GM21390 (cell line): Measurements from ENCODE around the gene TRIO.
A peak's percentile ranks its signal among the peaks of the same experiment; 100 is the strongest.

ENCODE experiments used
- ATAC-seq: cut with Tn5 transposase; IDR thresholded peaks from one replicate; pipeline ENCODE4 v1.9.1; 2021; ENCODE audit not compliant: unreplicated experiment

TRIO gene

DNA sequence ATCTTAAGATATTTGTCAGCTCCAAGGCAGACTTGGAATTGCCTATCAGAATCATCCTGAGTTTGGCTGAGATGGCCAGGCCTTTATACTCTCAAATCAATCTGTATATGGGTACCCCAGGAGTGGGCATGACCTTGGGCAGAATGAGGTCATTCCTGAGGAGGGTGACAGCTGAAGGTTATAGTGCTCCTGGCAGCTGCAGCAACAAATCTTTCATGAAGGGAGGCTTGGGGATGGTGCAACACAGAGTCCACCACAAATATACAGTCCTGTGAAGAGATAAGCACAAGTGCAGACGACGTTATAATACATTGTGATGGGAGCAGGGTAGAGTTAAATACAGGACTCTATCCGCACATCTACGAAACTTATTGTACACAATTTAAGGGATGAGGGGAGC lies 21.1 kb upstream of the TRIO start:
- no peak for ATAC-seq

DNA sequence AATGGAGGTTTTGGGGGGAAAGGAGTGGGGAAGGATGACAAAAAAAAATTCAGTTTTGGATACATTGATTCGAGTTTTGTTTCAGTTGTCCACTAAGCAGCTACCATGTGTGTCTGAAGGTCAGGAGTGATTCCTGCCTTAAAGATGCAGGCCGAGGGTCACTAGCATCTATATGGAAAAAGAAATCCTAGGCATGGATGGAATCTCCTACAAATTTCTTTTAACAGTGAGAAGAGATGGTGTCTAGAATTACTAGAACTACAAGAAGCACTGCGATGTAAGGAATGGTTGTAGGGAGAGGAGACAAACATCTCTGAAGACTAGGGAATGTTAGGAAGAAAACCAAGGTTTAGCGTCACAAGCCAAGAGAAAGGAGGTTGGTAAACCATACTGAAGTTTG lies 19.6 kb upstream of the TRIO start:
- ATAC-seq: no peak

DNA sequence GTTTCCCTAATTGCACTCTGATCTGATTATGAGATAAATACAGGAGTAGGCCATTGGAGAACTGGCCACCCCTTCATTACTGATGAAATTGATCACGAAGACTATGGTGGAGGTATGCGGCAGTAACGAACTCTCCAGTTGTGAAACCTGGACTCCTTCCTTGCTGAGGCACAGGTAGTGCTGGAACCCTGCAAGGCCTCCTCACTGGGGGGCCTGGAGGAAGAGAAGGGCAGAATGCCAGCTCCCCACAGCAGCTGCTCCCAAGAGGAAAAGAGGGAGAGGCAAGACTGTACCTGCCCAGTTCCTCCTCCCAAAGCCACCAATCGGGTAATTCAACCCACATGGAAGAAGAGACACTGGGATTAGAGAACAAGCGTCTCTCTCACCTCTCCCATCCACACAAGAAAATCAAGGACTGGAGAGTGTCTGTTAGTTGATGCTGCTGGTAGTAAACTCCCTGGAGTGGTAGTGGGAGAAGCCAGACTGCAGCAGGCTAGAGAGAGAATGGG lies 19.1 kb upstream of the TRIO start:
- ATAC-seq: no peak

- ATAC-seq: no peak
Observed at GRCh38 chr5:14125262-14125661, 17.9 kb upstream of the TRIO start.

DNA sequence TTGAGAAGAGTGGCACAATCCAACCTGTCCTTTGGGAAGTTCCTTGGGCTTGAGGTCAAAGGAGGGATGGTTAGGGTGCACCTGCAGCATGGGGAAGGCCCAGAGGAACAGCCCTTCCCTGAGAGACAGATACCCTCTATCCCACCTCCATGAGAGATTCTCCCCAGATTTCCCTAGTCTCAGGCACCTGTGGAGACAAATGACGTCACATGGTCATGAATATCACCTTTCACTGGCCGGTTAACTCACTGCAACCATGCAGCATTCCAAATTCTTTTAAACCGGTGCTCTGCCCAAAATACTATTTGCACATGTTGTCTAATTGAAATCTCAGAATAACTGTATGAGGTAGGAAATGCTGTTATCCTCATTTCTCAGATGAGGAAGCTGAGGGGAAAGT lies 15.6 kb upstream of the TRIO start:
- ATAC-seq: no peak

DNA sequence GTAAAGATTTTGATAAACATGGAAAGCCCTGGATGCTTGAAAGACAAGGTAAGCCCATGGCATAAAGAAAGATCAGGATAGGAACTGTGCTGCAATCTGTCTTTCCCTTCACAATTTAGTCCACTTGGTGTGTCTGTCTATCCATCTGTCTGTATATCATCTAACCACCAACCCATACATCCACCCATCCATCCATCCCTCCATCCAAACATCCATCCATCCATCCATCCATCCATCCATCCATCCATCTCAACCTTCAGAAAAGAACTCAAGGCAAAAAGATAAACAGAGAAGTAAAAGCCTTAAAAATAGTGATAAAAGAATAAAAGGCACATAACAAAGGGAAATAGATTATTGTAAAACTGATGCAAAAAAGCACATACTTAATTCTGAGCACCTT lies 15.1 kb upstream of the TRIO start:
- no peak for ATAC-seq

GRCh38 chr5:14129123-14129522 lies 14.0 kb upstream of the TRIO start:
- ATAC-seq: no peak

DNA sequence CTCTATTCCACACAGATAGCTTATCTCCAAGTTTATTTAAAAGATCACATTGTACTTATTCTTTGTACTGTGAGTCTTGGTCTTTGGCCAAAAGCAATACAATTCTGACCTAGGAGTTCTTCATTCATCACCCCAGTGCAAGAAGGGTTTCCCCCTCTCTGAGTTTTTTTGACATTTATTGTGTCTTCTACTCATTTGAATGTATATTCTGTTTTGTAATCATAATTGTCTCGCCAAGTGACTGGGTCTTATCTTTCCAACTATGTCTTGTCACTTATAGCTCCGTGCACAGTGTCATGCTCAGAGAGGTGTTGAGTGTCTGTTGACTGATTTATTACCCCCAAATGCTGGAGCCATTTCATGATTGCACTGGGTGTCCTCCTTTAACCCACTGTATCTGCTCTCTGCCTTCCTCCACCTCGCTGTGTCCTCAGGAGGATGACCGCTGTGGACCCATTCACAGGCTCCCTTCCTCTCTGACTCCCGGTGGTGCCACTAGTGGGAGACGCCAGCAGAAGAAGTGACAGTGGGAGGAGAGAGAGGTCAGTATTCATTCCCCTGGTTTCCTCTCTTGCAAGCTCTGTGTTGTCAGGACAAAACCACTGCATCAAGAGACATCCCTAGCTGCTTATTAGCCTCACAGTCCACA lies 11.2 kb upstream of the TRIO start:
- ATAC-seq: no peak

DNA sequence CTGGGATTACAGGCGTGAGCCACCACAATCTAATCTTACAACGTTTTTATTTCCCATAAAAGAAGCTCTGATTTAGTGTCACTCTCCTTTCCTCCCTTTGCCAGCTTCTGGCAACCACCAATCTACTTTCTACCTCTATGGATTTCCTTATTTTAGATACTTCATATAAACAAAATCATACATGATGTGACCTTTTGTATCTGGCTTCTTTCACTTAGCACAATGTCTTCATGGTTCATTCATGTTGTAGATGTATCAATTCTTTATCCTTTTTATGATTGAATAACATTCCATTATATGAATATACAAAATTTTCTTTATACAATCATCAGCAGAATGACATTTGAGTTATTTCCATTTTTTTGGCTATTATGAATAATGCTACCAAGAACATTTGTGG lies 9.7 kb upstream of the TRIO start:
- no peak for ATAC-seq

DNA sequence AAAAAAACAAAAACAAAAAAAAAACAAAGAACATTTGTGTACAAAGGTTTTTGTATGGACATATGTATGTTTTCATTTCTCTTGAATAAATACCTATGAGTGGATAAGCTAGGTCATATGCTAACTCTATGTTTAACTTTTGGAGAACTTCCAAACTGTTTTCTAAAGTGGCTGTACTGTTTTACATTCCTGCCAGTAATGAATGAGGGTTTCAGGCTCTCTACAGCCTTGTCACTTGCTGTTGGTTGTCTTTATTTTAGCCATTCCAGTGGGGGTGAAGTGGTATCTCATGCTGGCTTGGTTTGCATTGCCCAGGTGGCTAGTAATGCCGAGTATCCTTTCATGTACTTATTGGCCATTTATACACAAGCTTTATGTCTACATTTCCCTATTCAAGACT lies 9.1 kb upstream of the TRIO start:
- ATAC-seq: no peak

GRCh38 chr5:14134771-14135170 lies 8.4 kb upstream of the TRIO start:
- ATAC-seq: no peak

DNA sequence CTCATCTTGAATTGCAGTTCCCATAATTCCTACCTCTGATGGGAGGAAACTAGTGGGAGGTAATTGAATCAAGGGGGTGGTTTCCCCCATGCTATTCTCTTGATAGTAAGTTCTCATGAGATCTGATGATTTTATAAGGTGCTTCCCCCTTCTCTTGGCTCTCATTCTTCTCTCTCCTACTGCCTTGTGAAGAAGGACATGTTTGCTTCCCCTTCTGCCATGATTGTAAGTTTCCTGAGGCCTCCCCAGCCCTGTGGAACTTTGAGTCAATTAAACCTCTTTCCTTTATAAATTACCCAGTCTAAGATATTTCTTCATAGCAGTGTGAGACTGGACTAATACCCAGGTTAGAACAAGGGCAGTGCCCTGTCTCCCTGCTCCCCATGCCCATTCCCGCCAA lies 7.5 kb upstream of the TRIO start:
- ATAC-seq: no peak

GRCh38 chr5:14136228-14136627 lies 6.9 kb upstream of the TRIO start:
- ATAC-seq: no peak

DNA sequence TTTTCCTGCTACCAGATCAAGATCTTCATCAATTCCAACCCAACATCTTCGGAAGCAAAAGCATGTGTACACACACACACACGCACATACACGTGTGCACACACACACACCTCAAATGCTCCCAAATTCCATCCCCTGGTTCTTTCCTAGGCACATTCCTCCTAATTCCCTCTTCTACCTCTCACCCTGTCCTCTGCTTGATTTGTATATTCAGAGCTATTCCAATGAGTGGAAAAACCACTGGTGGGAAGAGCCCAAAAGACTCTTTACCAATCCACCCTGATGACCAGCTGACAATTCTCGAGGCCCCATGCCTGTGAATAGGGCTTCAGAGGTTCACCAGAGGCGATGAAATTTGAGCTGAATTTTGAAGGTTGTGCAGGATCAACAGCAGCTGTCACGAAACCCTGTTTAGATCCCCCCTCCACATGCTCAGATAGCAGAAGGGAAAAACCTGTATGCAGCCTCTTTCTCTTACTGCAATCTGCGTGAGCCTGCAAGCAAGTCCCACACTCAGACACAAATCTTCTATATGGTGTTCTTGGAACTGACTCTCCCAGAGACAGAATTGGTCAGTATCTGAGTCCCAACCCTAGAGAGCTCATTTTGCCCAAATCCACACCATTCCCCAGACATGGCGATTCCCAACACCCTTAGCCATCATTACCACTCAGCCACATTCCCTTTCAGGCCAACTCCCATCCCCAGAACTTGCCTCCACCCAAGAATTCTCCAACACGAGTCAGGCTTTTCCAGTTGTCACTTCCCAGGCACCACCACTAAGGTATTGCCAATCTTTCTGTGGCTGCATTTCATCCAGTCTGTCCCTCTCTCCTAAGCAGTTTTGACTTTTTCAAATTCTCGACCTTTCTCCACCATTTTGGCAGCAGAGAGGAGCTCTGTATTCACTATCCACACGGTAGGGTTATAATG lies 4.3 kb upstream of the TRIO start:
- no peak for ATAC-seq

DNA sequence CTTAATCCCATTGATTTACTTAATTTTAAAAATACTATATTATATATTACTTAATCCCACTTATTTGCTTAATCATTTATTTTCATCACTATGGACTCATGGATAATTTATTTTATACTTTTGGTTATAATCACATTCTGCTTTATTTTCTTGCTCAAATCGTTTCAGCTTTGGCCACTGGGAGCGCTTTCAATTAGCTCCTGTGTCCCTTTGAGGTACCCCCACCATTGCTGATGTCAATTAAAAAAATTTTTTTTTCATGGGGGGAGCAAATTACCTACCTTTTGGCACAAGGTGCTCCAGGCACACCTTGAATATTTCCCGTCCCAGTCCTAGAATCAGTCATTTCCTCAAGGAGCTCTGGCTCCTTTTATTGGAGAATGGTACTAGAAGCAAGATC lies 1.4 kb upstream of the TRIO start:
- no peak for ATAC-seq

GRCh38 chr5:14142202-14142826 lies 828 bp upstream of the TRIO start:
- peak; percentile 1 for ATAC-seq

- peak; percentile 8 for ATAC-seq
Observed at GRCh38 chr5:14143546-14143840, 351 bp downstream of the TRIO start.

- ATAC-seq: peak; percentile 6
Observed at GRCh38 chr5:14143841-14144585, 871 bp downstream of the TRIO start.

DNA sequence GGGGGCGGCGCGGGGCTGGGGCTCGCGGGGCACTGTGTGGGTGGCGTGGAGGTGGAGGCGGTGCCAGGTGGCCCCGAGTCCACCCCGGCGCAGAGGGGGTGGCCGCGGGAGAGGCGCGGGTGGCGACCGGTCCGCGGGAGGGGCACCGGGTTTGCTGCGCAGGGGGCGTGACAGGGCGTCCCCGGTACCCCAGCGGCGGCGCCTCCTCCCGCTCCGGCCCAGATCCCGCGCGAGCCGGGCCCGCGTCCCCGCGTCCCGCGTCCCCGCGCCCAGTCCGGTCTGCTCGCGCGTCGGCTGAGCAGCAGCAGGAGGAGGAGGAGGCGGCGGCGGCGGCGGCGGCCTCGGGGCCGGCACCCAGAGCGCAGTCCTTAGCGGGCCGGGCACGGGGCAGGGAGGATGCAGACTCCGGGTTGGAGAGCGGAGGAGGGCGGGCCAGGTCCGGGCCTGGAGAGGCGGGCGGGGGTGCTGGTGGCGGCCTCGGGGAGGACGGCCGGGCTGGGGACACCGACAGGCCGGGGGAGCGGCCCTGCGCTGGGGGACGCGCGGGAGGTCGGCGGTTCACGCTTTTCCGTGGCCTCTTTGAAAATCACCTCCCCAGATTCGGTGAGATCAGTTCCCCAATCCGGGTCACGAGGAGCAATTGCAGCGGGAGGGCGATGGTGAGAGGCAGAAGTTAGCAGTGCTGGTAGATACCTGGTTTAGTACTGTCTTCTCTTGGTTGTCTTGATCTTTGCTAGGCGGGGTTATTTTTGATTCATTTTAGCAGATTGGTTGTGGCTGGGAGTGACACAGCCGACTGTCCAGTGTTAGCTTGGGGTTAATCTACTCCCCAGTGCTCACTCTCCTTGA lies 1.7 kb downstream of the TRIO start:
- peak; percentile 56 for ATAC-seq
